Ascending aorta (tissue), 2 donors: ENCODE results near the gene ATAD3A. TPM values are rescaled to one million over a fixed set of nuclear protein-coding genes. Genes with fewer than 3 reads are reported as not detected.
A peak's percentile ranks its signal among the peaks of the same experiment; 100 is the strongest.

Experiments used
- DNase-seq, 2 donors: peaks; one replicate each; pipeline ENCODE4 v3.0.0-alpha.2; 2019; ENCODE audit warnings: low spot score in 2 of 2
- H3K27ac ChIP-seq, 2 donors: fragments of 200-600 bp; sonication (generic); one replicate each; pipeline ENCODE4 v1.5.1; 2016 to 2017; ENCODE audit warnings: mild to moderate bottlenecking in 1 of 2
- H3K27me3 ChIP-seq: fragments of 200-600 bp; sonication (generic); one replicate; pipeline ENCODE4 v1.5.1; 2017
- H3K36me3 ChIP-seq, 2 donors: fragments of 200-600 bp; sonication (generic); one replicate each; pipeline ENCODE4 v1.5.1; 2016
- H3K4me1 ChIP-seq, 2 donors: fragments of 200-600 bp; sonication (generic); one replicate each; pipeline ENCODE4 v1.5.1; 2016 to 2017; ENCODE audit warnings: mild to moderate bottlenecking in 1 of 2
- H3K4me3 ChIP-seq, 2 donors: fragments of 200-600 bp; sonication (generic); one replicate each; pipeline ENCODE4 v1.5.1; 2016 to 2017; ENCODE audit warnings: mild to moderate bottlenecking in 1 of 2
- H3K9me3 ChIP-seq, 2 donors: fragments of 200-600 bp; sonication (generic); one replicate each; pipeline ENCODE4 v1.5.1; 2016
- CTCF ChIP-seq, 3 experiments: fragments of 200-600 bp in 2 of 3; fragments of 450-650 bp in 1 of 3; sonication (generic) in 2 of 3; IDR thresholded peaks; one replicate each; pipeline ENCODE4 v1.5.1; 2016 to 2019; ENCODE audit warnings: antibody characterized with exemption in 3 of 3, mild to moderate bottlenecking in 1 of 3, moderate library complexity in 1 of 3
- intact Hi-C: fragments of 100-400 bp; cut with DNase I; formaldehyde crosslinking; loops from one replicate; pipeline ENCODE4 v1.15.1; 2023
- total RNA-seq: library from RNA; depleted of rRNA; stranded (reverse); fragments of >200 nt; gene quantifications from one replicate; pipeline ENCODE4 v1.1.0, GENCODE V29; 2016

The ATAD3A gene
- total RNA-seq, 1 donor from 2014 or later = 46.3 TPM

- Histone ChIP-seq H3K27me3 (no peaks in the 10 kb centered on the region), H3K4me1 (no peaks in the 10 kb centered on the region), H3K4me3 (no peak overlapping the region), H3K36me3 (peaks cover 0 to 2% of the 10 kb centered on the region in 2 donors), H3K9me3 (no peaks in the 10 kb centered on the region), H3K27ac (peak overlapping the region in 1 of 2 donors; percentile 30)
- intact Hi-C loops = no loop called here
- DNase-seq = no peak
- peak in 1 of 3 experiments; percentile 4 for TF ChIP-seq CTCF (IDR thresholded peaks at IDR 0.05)
Measured at GRCh38 chr1:1550591-1551432, 38.9 kb downstream of the ATAD3A start.

- no peak overlapping the region for H3K27ac ChIP-seq
- DNase-seq = no peak
- intact Hi-C loops = no loop called here
- H3K27me3 ChIP-seq = no peaks in the 10 kb centered on the region
- H3K4me3 ChIP-seq = no peak overlapping the region
- peaks cover 0 to 4% of the 10 kb centered on the region in 2 donors for H3K36me3 ChIP-seq
- no peaks in the 10 kb centered on the region for H3K9me3 ChIP-seq
- TF ChIP-seq CTCF (IDR thresholded peaks at IDR 0.05) = no peak
- H3K4me1 ChIP-seq = no peaks in the 10 kb centered on the region
Measured at GRCh38 chr1:1551524-1552262, 39.7 kb downstream of the ATAD3A start.

GRCh38 chr1:1552263-1552639 lies 40.3 kb downstream of the ATAD3A start:
- Histone ChIP-seq H3K36me3 (peaks cover 0 to 7% of the 10 kb centered on the region in 2 donors), H3K4me1 (no peaks in the 10 kb centered on the region), H3K9me3 (no peaks in the 10 kb centered on the region), H3K4me3 (no peak overlapping the region), H3K27me3 (no peaks in the 10 kb centered on the region), H3K27ac (no peak overlapping the region)
- no peak for TF ChIP-seq CTCF (IDR thresholded peaks at IDR 0.05)
- intact Hi-C loops = no loop called here
- no peak for DNase-seq

DNA sequence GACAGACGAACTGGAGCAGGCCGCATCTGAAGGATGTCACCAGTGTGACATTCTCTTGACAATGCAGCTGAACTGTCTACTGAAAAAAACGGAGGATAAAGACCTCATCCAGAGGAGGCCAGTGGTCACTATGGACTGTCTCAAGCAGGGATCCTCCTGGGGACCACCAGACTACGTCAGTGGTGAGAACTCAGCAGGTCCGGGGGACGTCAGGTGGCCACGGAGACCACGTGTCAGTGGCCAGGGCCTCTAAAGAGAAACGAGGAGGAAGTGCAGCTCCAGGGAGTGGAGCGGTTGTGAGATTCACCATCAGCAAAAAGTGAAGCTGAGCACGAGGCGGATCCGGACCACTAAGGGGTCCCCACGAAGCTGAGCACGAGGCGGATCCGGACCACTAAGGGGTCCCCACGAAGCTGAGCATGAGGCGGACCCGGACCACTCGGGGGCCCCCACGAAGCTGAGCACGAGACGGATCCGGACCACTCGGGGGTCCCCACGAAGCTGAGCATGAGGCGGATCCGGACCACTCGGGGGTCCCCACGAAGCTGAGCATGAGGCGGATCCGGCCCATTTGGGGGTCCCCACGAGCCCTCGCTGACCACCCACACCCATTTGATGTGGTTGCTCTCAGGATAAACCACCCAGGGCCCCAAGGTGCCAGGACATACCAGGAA lies 42.0 kb downstream of the ATAD3A start:
- TF ChIP-seq CTCF (IDR thresholded peaks at IDR 0.05) = no peak
- H3K27me3 ChIP-seq = no peaks in the 10 kb centered on the region
- intact Hi-C loops = no loop called here
- H3K9me3 ChIP-seq = no peaks in the 10 kb centered on the region
- peaks cover 0 to 7% of the 10 kb centered on the region in 2 donors for H3K36me3 ChIP-seq
- DNase-seq = no peak
- no peak overlapping the region for H3K4me3 ChIP-seq
- no peaks in the 10 kb centered on the region for H3K4me1 ChIP-seq
- H3K27ac ChIP-seq = no peak overlapping the region

GRCh38 chr1:1554550-1554925 lies 42.6 kb downstream of the ATAD3A start:
- intact Hi-C loops = no loop called here
- no peak for TF ChIP-seq CTCF (IDR thresholded peaks at IDR 0.05)
- no peak overlapping the region for H3K4me3 ChIP-seq
- no peak overlapping the region for H3K27ac ChIP-seq
- no peak for DNase-seq
- H3K36me3 ChIP-seq = peaks cover 0 to 7% of the 10 kb centered on the region in 2 donors
- no peaks in the 10 kb centered on the region for H3K4me1 ChIP-seq
- H3K27me3 ChIP-seq = no peaks in the 10 kb centered on the region
- H3K9me3 ChIP-seq = no peaks in the 10 kb centered on the region
